Keratinocyte (primary cell): ENCODE data around the gene NAA25. TPM values are rescaled to one million over a fixed set of nuclear protein-coding genes. Genes with fewer than 3 reads are reported as not detected.

Source experiments
- DNase-seq: peaks from one replicate; pipeline ENCODE4 v3.0.0-alpha.2; 2011; ENCODE audit warnings: low read depth, missing footprints, low spot score
- FAIRE-seq: peaks from 2 replicates; lab custom pipeline; 2011; peaks lifted over from hg19 to GRCh38; lab: Jason Lieb, UNC
- H2AFZ ChIP-seq: 2 replicates; pipeline ENCODE4 v1.6.0; 2012; ENCODE audit warnings: low read length, control low read depth, inconsistent platforms; ENCODE audit not compliant: control insufficient read depth
- H3K27ac ChIP-seq: 2 replicates; pipeline ENCODE4 v1.5.1; 2011; ENCODE audit warnings: low read length; ENCODE audit not compliant: control insufficient read depth, insufficient read depth
- H3K27me3 ChIP-seq: 3 replicates; pipeline ENCODE4 v1.6.0; 2011; ENCODE audit warnings: low read length; ENCODE audit not compliant: control insufficient read depth, insufficient read depth; ENCODE audit errors: extremely low read depth
- H3K36me3 ChIP-seq, 2 experiments: 2 replicates in 1 of 2; 3 replicates in 1 of 2; pipeline ENCODE4 v1.5.1; 2011; ENCODE audit warnings: low read length in 2 of 2, mild to moderate bottlenecking in 1 of 2; ENCODE audit not compliant: control insufficient read depth in 2 of 2, insufficient read depth in 2 of 2; ENCODE audit errors: extremely low read depth in 1 of 2
- H3K4me1 ChIP-seq: 3 replicates; pipeline ENCODE4 v1.5.1; 2011; ENCODE audit warnings: low read length; ENCODE audit not compliant: control insufficient read depth, insufficient read depth; ENCODE audit errors: extremely low read depth
- H3K4me2 ChIP-seq: 3 replicates; pipeline ENCODE4 v1.6.0; 2011; ENCODE audit warnings: low read depth, low read length; ENCODE audit not compliant: control insufficient read depth, insufficient read depth; ENCODE audit errors: extremely low read depth
- H3K4me3 ChIP-seq, 3 experiments: fragments of 200-600 bp in 1 of 3; sonication (generic) in 1 of 3; 2 replicates in 2 of 3; 3 replicates in 1 of 3; pipeline ENCODE4 v1.5.1; 2011 to 2016; ENCODE audit warnings: low read length in 3 of 3, mild to moderate bottlenecking in 3 of 3, control low read depth in 2 of 3, inconsistent platforms in 1 of 3, low read depth in 1 of 3, mixed read lengths in 1 of 3, mixed run types in 1 of 3, moderate library complexity in 1 of 3; ENCODE audit not compliant: control insufficient read depth in 2 of 3, insufficient read depth in 2 of 3; ENCODE audit errors: extremely low read depth in 1 of 3
- H3K79me2 ChIP-seq: 2 replicates; pipeline ENCODE4 v1.6.0; 2012; ENCODE audit warnings: low read length; ENCODE audit not compliant: control insufficient read depth, insufficient read depth
- H3K9ac ChIP-seq: 3 replicates; pipeline ENCODE4 v1.6.0; 2011; ENCODE audit warnings: low read length; ENCODE audit not compliant: control insufficient read depth, insufficient read depth; ENCODE audit errors: extremely low read depth
- H3K9me1 ChIP-seq: 3 replicates; pipeline ENCODE4 v1.6.0; 2011; ENCODE audit warnings: low read length; ENCODE audit not compliant: control insufficient read depth, insufficient read depth; ENCODE audit errors: extremely low read depth
- H3K9me3 ChIP-seq: 2 replicates; pipeline ENCODE4 v1.5.1; 2012; ENCODE audit warnings: low read depth, low read length; ENCODE audit not compliant: control insufficient read depth
- H4K20me1 ChIP-seq: 3 replicates; pipeline ENCODE4 v1.6.0; 2011; ENCODE audit warnings: low read length; ENCODE audit not compliant: control insufficient read depth, insufficient read depth; ENCODE audit errors: extremely low read depth
- EZH2 ChIP-seq: IDR thresholded peaks from one replicate; pipeline ENCODE4 v1.6.1; 2012; ENCODE audit warnings: inconsistent platforms, mild to moderate bottlenecking, low read length, moderate library complexity
- dilution Hi-C: fragments of 300-500 bp; cut with MboI; formaldehyde crosslinking; loops from one replicate; pipeline ENCODE4 v1.7.0; 2020; ENCODE audit warnings: low sequenced_read_pairs; ENCODE audit not compliant: extremely low pct_ligation_motif_present
- polyA plus RNA-seq, 5 experiments: library from polyadenylated mRNA; depleted of rRNA in 3 of 5; stranded (reverse) in 3 of 5; stranded (forward) in 1 of 5; unstranded in 1 of 5; fragments of >200 nt; gene quantifications; 1 replicate in 1 of 5; 2 replicates in 3 of 5; 3 replicates in 1 of 5; pipeline versions ENCODE4 v1.2.1 to v1.2.3, GENCODE V29; 2011 to 2012; ENCODE audit warnings: missing spikeins in 2 of 5, low read depth in 1 of 5, low replicate concordance in 1 of 5
- TF ChIP-seq, protein P1 (sequence below), 3 experiments: IDR thresholded peaks in 1 of 3; conservative IDR thresholded peaks in 1 of 3; optimal IDR thresholded peaks in 1 of 3; 2 replicates in 2 of 3; 3 replicates in 1 of 3; pipeline versions ENCODE3 to v1.5.1; 2011; ENCODE audit warnings: low read length in 3 of 3, mild to moderate bottlenecking in 3 of 3, moderate library complexity in 2 of 3, control low read depth in 1 of 3, inconsistent platforms in 1 of 3; ENCODE audit not compliant: insufficient read depth in 2 of 3; ENCODE audit errors: extremely low read depth in 1 of 3

Gene NAA25
- polyA plus RNA-seq, 1 donor (not counting 4 experiments of a cell fraction or from before 2014, with no cell fraction given): 26.1 TPM

DNA sequence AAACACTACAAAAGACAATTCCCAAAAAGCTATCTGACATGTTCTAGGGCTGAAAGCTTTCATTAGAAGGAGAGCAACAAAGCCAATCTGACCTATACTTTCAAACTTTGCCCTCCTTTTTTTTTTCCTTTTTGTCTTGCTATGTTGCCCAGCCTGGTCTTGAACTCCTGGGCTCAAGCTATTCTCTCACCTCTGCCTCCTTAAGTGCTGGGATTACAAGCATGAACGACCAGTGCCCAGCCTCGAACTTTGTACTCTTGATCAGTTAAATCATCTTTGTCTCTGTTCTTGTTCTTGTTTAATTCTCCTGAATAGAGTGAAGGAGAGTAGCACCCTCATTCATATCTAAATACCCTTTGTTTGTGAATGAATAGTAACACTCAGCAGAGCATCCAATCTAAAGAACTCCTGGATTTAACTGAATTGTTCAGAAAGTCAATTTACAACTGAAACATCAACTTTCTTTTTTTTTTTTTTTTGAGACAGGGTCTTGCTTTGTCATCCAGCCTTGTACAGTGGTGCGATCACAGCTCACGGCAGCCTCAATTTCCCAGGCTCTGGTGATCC lies 73.3 kb downstream of the NAA25 start:
- H4K20me1 ChIP-seq: no peaks in the 10 kb centered on the region
- no peak overlapping the region for H2AFZ ChIP-seq
- no peaks in the 10 kb centered on the region for H3K4me1 ChIP-seq
- FAIRE-seq (no peak), DNase-seq (no peak)
- H3K4me3 ChIP-seq: no peak overlapping the region
- no peaks in the 10 kb centered on the region for H3K9me3 ChIP-seq
- H3K27ac ChIP-seq: no peak overlapping the region
- no peaks in the 10 kb centered on the region for H3K9me1 ChIP-seq
- H3K4me2 ChIP-seq: no peak overlapping the region
- peaks cover 16 to 31% of the 10 kb centered on the region in 2 experiments for H3K36me3 ChIP-seq
- TF ChIP-seq, protein P1, sequence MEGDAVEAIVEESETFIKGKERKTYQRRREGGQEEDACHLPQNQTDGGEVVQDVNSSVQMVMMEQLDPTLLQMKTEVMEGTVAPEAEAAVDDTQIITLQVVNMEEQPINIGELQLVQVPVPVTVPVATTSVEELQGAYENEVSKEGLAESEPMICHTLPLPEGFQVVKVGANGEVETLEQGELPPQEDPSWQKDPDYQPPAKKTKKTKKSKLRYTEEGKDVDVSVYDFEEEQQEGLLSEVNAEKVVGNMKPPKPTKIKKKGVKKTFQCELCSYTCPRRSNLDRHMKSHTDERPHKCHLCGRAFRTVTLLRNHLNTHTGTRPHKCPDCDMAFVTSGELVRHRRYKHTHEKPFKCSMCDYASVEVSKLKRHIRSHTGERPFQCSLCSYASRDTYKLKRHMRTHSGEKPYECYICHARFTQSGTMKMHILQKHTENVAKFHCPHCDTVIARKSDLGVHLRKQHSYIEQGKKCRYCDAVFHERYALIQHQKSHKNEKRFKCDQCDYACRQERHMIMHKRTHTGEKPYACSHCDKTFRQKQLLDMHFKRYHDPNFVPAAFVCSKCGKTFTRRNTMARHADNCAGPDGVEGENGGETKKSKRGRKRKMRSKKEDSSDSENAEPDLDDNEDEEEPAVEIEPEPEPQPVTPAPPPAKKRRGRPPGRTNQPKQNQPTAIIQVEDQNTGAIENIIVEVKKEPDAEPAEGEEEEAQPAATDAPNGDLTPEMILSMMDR (optimal IDR thresholded peaks at IDR 0.05 in 1 of 3, IDR thresholded peaks at IDR 0.05 in 1 of 3, conservative IDR thresholded peaks at IDR 0.05 in 1 of 3; ENCODE audit: extremely low read depth in 1 of 3, insufficient read depth in 2 of 3, low read length in 3 of 3): no peak
- TF ChIP-seq EZH2: no peak
- no peak overlapping the region for H3K9ac ChIP-seq
- no peaks in the 10 kb centered on the region for H3K79me2 ChIP-seq
- H3K27me3 ChIP-seq: no peaks in the 10 kb centered on the region
- dilution Hi-C loops: no loop called here

DNA sequence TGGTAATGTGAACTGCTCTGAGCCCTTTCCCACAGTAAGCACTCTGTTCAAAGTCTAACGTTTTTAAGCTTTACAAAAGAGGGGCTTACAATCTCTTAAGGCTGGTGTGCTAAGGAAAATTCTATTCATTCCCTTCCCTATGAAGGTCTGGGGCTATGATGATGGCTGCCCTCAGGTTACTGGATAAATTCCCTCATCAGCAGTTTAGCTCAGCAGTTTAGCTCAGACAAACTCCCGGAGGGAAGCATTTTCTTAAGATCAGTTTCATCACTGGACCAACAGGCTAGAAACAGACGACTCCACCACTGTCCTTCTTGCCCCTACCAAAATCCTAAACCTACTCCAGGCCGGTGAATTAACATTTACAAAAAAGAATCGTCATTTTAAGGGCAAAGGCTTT lies 76.3 kb downstream of the NAA25 start:
- H3K79me2 ChIP-seq: no peaks in the 10 kb centered on the region
- peaks cover 19 to 28% of the 10 kb centered on the region in 2 experiments for H3K36me3 ChIP-seq
- FAIRE-seq (no peak), DNase-seq (no peak)
- no peaks in the 10 kb centered on the region for H3K9me1 ChIP-seq
- H3K9me3 ChIP-seq: no peaks in the 10 kb centered on the region
- no peak overlapping the region for H3K9ac ChIP-seq
- no peaks in the 10 kb centered on the region for H3K27me3 ChIP-seq
- H3K4me1 ChIP-seq: no peaks in the 10 kb centered on the region
- no peak overlapping the region for H3K4me2 ChIP-seq
- no peak overlapping the region for H3K27ac ChIP-seq
- no peaks in the 10 kb centered on the region for H4K20me1 ChIP-seq
- dilution Hi-C loops: no loop called here
- no peak overlapping the region for H3K4me3 ChIP-seq
- TF ChIP-seq, protein P1 (optimal IDR thresholded peaks at IDR 0.05 in 1 of 3, IDR thresholded peaks at IDR 0.05 in 1 of 3, conservative IDR thresholded peaks at IDR 0.05 in 1 of 3; ENCODE audit: extremely low read depth in 1 of 3, insufficient read depth in 2 of 3, low read length in 3 of 3): no peak
- no peak for TF ChIP-seq EZH2
- no peak overlapping the region for H2AFZ ChIP-seq
